ENCODE measurements around the gene MPP3.

DNA sequence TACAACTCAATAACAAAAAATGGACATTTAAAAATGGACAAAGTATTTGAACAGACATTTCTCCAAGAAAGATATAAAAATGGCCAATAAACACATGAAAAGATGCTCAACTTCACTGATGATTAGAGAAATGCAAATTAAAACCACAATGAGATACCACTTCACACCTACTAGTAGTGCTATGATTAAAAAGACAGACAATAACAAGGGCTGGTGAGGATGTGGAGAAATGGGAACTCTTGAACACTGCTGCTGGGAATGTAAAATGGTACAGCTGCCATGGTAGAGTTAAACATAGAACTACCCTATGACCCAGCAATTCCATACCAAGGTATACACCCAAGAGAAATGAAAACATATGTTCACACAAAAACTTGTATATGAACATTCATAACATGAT is 27.8 kb downstream of the MPP3 start:
- no peak for TF ChIP-seq EZH2phosphoT487 (IDR thresholded peaks at IDR 0.05; ENCODE audit: low read depth)
- TF ChIP-seq, protein P1, sequence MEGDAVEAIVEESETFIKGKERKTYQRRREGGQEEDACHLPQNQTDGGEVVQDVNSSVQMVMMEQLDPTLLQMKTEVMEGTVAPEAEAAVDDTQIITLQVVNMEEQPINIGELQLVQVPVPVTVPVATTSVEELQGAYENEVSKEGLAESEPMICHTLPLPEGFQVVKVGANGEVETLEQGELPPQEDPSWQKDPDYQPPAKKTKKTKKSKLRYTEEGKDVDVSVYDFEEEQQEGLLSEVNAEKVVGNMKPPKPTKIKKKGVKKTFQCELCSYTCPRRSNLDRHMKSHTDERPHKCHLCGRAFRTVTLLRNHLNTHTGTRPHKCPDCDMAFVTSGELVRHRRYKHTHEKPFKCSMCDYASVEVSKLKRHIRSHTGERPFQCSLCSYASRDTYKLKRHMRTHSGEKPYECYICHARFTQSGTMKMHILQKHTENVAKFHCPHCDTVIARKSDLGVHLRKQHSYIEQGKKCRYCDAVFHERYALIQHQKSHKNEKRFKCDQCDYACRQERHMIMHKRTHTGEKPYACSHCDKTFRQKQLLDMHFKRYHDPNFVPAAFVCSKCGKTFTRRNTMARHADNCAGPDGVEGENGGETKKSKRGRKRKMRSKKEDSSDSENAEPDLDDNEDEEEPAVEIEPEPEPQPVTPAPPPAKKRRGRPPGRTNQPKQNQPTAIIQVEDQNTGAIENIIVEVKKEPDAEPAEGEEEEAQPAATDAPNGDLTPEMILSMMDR (IDR thresholded peaks at IDR 0.05; ENCODE audit: low read depth, low read length) = no peak
